HG03159 (cell line): ENCODE measurements around the gene TEKT2.

Source experiments
- ATAC-seq: cut with Tn5 transposase; IDR thresholded peaks from one replicate; pipeline ENCODE4 v1.9.1; 2021; ENCODE audit warnings: mild to moderate bottlenecking, moderate library complexity; ENCODE audit not compliant: unreplicated experiment

The TEKT2 gene

GRCh38 chr1:36101546-36101945 lies 17.7 kb downstream of the TEKT2 start:
- ATAC-seq: no peak

GRCh38 chr1:36106269-36106668 lies 22.4 kb downstream of the TEKT2 start:
- no peak for ATAC-seq

- no peak for ATAC-seq
Observed at GRCh38 chr1:36107394-36107793, 23.5 kb downstream of the TEKT2 start.

GRCh38 chr1:36108314-36108713 lies 24.4 kb downstream of the TEKT2 start:
- ATAC-seq: no peak

DNA sequence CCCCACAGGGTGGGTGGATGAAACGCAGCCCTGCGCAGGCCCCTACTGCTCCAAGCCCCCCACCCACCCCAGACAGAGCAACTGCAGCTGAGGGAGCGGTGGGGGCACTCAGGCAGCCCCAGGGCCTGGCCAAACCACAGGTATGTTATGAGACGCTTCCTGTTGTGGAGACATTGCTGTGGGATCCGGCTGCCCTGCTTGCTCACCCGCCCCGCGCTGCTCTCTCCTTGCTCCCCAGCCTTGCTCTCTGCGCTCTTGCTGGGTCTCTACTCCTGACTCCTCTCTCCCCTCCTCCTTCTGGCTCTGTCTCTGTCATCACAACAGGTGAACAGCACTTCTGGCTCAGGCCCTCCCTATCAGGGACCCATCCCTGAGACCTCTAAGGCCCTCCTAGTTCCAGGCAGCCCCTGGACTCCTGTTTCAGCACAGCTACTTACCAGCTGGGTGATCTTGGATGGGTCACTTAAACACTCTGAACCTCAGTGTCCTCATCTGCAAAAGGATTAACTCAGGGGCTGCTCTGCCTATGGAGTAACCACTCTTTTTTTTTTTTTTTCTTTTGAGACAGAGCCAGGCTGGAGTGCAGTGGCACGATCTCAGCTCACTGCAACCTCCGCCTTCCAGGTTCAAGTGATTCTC lies 25.3 kb downstream of the TEKT2 start:
- ATAC-seq: no peak

DNA sequence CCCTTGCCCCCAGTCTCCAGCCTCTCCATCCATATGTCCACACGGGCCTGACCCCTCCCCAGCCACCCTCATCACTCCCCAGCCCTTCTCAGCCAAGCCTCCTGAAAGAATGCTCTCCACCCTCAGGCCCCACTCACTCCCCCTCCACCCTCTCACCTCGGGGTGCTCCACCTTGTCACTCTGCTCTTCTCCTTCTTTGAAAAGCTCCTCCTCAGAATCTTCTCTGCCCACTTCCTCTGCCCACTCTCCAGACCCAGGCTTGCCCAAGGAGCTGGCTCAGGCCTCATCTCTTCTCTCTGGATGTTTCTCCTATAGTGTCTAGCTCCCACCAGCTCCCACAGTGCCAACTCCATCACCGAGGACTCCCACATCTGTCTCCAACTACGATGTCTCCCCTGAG lies 27.3 kb downstream of the TEKT2 start:
- no peak for ATAC-seq

GRCh38 chr1:36112823-36113222 lies 28.9 kb downstream of the TEKT2 start:
- ATAC-seq: no peak

GRCh38 chr1:36114371-36114770 lies 30.5 kb downstream of the TEKT2 start:
- no peak for ATAC-seq

- ATAC-seq: no peak
Observed at GRCh38 chr1:36115200-36115669, 31.3 kb downstream of the TEKT2 start.

GRCh38 chr1:36115931-36116330 lies 32.0 kb downstream of the TEKT2 start:
- ATAC-seq: no peak

GRCh38 chr1:36116901-36117300 lies 33.0 kb downstream of the TEKT2 start:
- ATAC-seq: no peak

DNA sequence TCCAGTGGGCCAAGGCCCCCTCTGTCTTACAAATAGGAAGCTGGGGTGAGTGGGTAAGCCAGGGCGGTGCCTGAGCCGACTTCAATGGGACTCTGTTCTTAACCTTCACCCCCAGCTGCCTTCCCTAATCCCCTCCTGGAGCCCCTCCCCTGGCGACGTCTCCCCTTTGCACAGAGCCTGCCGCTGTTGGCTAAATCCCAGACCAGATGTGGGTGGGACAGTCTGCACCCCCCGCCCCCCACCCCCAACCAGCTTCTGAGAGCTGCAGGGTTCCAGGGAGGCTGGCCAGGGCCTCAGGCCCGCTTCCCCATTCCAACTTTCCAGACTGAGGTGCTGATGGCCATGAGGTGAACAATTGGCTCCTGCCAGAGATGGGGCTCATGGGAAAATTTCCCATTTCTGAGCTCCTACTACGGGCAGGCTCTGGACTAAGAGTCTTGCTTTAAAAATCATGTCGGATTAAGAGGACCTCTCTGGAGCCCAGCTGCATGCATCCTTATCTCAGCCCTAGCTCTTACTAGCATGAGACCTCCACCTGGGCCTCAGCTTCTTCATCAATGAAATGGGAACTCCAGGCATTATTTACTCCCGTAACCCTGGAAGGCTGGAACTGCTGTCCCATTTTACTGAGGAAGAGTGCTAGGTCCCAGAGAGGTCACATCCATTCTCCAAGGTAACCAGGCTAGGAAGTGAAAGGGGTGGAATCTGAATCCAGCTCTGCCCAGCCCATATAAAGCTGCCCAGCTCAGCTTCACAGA lies 34.7 kb downstream of the TEKT2 start:
- no peak for ATAC-seq

DNA sequence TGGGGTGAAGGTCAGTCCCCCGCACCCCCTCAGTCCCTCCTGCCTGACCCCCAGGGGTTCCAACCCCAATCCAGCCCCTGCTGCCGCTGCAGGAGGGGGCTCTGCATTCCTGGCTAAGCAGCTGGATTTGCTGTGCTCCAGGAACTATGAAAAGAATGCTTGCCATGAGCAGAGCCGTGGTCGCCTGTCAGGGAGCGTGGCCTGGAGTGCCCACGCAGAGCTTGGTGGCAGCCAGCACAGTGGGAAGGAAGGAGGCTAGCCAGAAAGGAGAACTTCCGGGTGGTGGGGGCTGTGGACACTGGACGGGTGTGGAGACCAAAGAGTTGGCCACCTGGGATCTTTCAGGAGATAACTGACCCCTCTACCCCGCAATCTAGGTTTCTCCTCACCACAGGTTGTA lies 35.6 kb downstream of the TEKT2 start:
- ATAC-seq: no peak

DNA sequence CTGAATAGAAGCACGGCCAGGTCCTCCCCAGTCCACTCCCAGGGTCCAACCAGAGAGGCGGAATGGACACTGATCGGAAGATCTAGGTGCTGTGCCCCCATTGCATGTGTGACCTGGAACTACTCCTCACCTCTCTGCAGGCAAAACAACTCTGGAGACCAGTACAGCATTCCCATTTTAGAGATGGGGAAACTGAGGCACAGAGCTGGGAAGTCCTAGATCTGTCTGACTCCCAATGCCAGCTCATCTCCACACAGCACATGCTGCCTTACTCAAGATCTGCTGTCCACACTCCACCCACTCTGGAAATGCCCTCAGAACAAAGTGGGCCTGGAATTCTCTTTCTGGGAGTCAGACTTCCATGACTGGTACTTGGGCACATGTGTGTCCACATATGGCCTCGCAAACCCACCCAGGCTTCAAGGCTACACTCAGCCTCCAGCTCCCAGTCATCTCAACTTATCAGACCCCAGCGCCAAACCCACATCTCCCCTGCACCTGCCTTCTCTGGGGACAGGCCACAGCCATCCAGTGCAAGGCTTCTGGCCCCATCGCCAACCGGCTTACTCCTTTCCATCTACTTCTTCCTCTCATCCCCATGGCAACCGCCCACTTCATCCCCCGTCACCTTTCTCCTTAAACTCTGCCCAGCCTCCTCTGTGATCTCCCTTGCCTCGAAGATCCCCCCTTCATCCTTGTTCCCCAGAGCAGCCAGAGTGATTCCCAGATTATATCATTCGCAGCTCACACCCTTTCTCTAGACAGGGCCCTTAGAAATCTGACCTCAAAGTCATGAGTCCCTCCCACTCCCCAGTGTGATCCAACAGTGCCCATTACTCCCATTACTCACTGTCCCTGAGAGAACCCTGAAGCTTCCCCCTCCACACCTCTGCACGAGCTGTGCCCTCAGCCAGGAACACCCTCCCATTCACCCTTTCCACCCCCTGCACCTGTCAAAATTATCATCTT lies 38.5 kb downstream of the TEKT2 start:
- no peak for ATAC-seq

DNA sequence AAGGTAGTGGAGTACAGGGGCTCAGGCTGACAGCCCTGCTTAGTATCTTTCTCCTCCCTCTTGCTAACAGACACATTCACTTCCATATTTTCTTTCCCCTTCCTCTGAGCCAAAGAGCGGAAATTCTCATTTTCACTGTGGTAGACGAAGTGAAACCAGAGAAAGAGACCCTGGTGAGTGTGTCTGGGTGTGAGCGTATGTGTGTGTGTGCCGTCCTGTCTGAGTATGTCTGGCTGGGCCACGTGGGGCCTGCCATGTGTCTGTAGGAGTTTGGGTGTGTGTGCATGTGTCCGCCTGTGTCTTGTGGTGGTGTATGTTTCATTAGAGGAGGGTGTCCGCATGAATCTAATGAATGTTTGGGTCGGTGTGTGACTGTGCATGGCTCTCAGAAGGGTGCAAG lies 39.5 kb downstream of the TEKT2 start:
- ATAC-seq: no peak

DNA sequence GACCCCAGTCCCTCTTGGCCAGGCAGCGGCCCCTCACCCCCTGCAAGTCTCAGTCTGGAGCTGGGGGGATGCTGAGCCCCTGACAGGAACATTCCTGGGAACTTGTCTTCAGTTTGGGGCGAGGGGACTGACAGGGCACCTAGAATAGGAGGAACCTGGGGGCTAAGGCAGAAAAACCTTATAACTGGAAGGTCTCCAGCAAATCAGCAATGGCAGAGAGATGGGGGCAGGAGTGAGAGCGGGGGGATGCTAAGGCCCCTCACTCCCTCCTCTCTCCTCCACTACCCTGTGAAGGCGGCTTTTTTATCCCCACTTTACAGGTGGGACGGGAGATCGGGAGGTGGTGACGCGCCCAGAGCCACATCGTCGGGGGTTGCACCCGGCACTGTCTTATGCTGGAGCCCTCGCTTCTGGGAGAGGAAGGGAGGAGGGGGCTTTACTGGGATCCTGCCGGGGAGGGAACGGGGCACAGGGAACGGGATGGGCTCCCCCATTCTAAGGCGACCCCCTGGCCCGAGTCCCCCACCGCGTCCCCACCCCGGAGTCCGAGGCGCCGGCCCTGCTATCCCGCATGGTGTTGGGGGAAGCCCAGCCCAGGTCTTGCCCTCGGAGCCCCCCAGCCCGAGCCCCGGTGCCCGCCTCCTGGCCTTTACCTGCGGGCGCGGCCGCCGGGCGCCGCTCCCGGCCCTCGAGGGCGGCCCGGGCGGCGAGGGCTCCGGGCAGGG lies 40.7 kb downstream of the TEKT2 start:
- no peak for ATAC-seq

GRCh38 chr1:36125129-36125991 lies 41.5 kb downstream of the TEKT2 start, which contains the start of gene COL8A2:
Gene COL8A2, minus strand, starts transcription at chr1:36125222. Its CDS starts 24,980 bp downstream, at chr1:36100242.
- ATAC-seq: no peak

DNA sequence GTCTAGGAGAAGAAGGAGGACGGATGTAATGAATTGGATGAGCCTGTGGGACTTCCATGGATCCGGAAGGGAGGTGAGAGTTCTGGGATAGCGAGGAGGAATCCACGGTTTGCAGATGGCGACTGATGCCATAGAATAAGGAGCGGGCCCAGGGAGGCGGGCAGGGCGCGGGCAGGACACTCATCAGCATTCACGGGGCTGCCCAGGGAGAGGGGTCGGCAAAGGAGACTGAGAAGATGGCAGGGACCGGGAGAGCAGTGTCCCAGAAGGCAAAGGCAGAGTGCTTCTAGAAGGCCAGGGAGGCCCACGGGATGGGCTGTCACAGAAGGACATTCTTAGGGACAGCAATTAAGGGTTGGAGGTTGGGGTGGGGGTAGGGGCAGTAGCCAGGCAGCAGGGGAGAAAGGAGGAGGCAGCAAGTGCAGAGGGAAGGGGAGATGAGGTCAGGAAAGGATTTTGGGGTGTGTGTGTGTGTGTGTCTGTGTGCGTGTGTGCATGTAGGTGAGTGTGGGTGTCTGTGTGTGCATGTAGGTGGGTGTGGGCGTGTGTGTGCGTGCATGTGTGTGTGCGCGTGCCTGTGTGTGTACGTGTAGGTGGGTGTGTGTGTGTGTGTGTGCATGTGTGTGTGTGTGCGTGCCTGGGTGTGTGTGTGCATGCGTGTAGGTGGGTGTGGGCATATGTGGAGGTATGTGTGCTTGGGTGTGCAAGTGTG lies 42.3 kb downstream of the TEKT2 start:
- ATAC-seq: no peak
